ENCODE measurements around the gene ASPRV1. TPM values are rescaled to one million over a fixed set of nuclear protein-coding genes. Genes with fewer than 3 reads are reported as not detected.
A peak's percentile ranks its signal among the peaks of the same experiment; 100 is the strongest.

The ASPRV1 gene
- total RNA-seq, 1 donor from 2014 or later = 4.3 TPM

GRCh38 chr2:69932596-69932922 is 28.9 kb downstream of the ASPRV1 start:
- DNase-seq (ENCODE audit: low spot score in 2 of 2) = no peak
- Histone ChIP-seq H3K36me3 (peaks cover 24 to 29% of the 10 kb centered on the region in 2 donors), H3K4me1 (peaks cover 4 to 33% of the 10 kb centered on the region in 2 donors), H3K27me3 (no peaks in the 10 kb centered on the region), H3K27ac (peak overlapping the region; percentile 72 to 76), H3K4me3 (no peak overlapping the region), H3K9me3 (no peaks in the 10 kb centered on the region)
- intact Hi-C loops (cut with DNase I) = no loop called here
- no peak for TF ChIP-seq CTCF (IDR thresholded peaks at IDR 0.05)

GRCh38 chr2:69931832-69932595 is 29.4 kb downstream of the ASPRV1 start:
- intact Hi-C loops (cut with DNase I) = no loop called here
- Histone ChIP-seq H3K27ac (peak overlapping the region; percentile 72 to 74), H3K4me1 (peaks cover 4 to 33% of the 10 kb centered on the region in 2 donors)

GRCh38 chr2:69926849-69927515 is 34.4 kb downstream of the ASPRV1 start:
- H3K4me3 ChIP-seq = no peak overlapping the region
- no peaks in the 10 kb centered on the region for H3K27me3 ChIP-seq
- TF ChIP-seq CTCF (IDR thresholded peaks at IDR 0.05) = no peak
- peaks cover 0 to 4% of the 10 kb centered on the region in 2 donors for H3K4me1 ChIP-seq
- no peak for DNase-seq (ENCODE audit: low spot score in 2 of 2)
- intact Hi-C loops (cut with DNase I) = no loop called here
- H3K9me3 ChIP-seq = no peaks in the 10 kb centered on the region
- peaks cover 6 to 11% of the 10 kb centered on the region in 2 donors for H3K36me3 ChIP-seq
- no peak overlapping the region for H3K27ac ChIP-seq

More at GRCh38 chr2:69931832-69932595, 29.4 kb downstream of the ASPRV1 start:
- no peak for TF ChIP-seq CTCF (IDR thresholded peaks at IDR 0.05)
- no peaks in the 10 kb centered on the region for H3K27me3 ChIP-seq
- DNase-seq (ENCODE audit: low spot score in 2 of 2) = no peak
- no peaks in the 10 kb centered on the region for H3K9me3 ChIP-seq
- no peak overlapping the region for H3K4me3 ChIP-seq
- peaks cover 19 to 24% of the 10 kb centered on the region in 2 donors for H3K36me3 ChIP-seq

GRCh38 chr2:69923116-69923515 is 38.3 kb downstream of the ASPRV1 start:
- intact Hi-C loops (cut with DNase I) = no loop called here
- Histone ChIP-seq H3K27me3 (no peaks in the 10 kb centered on the region), H3K4me3 (no peak overlapping the region), H3K9me3 (no peaks in the 10 kb centered on the region), H3K4me1 (peaks cover 0 to 6% of the 10 kb centered on the region in 2 donors), H3K36me3 (peaks cover 10 to 21% of the 10 kb centered on the region in 2 donors), H3K27ac (no peak overlapping the region)
- TF ChIP-seq CTCF (IDR thresholded peaks at IDR 0.05) = no peak
- no peak for DNase-seq (ENCODE audit: low spot score in 2 of 2)

- no peak for DNase-seq (ENCODE audit: low spot score in 2 of 2)
- no peaks in the 10 kb centered on the region for H3K27me3 ChIP-seq
- peak overlapping the region in 1 of 2 donors; percentile 23 for H3K4me3 ChIP-seq
- peak overlapping the region; percentile 76 to 85 for H3K27ac ChIP-seq
- peaks cover 0 to 17% of the 10 kb centered on the region in 2 donors for H3K4me1 ChIP-seq
- intact Hi-C loops (cut with DNase I) = loop anchor here (10.0 kb wide), 1 partner anchor 1306 kb away; the partner anchor contains the start of gene PAIP2B
- no peak for TF ChIP-seq CTCF (IDR thresholded peaks at IDR 0.05)
- no peaks in the 10 kb centered on the region for H3K9me3 ChIP-seq
- peaks cover 10 to 21% of the 10 kb centered on the region in 2 donors for H3K36me3 ChIP-seq
These were observed 43.0 kb downstream of the ASPRV1 start for GRCh38 chr2:69918401-69918800.

Data from ascending aorta (tissue), 2 donors.